HTERT RPE-1 (cell line): ENCODE data around the gene REC8.

Experiments used
- in situ Hi-C: fragments of 300-500 bp; cut with MboI; formaldehyde crosslinking; loops from 4 replicates; pipeline ENCODE4 v1.14.3; 2020; ENCODE audit warnings: low sequenced_read_pairs

REC8 gene

GRCh38 chr14:24137529-24138395, 34.1 kb upstream of the REC8 start:
- in situ Hi-C loops = no loop called here

GRCh38 chr14:24138396-24139271, 33.2 kb upstream of the REC8 start:
- in situ Hi-C loops = no loop called here

GRCh38 chr14:24139272-24139934, 32.5 kb upstream of the REC8 start:
- in situ Hi-C loops = no loop called here

GRCh38 chr14:24141097-24141880, 30.6 kb upstream of the REC8 start, which contains the start of gene EMC9:
Gene EMC9 (minus strand): TSS chr14:24141591. CDS start chr14:24141304, 287 bp downstream.
- in situ Hi-C loops = no loop called here

DNA sequence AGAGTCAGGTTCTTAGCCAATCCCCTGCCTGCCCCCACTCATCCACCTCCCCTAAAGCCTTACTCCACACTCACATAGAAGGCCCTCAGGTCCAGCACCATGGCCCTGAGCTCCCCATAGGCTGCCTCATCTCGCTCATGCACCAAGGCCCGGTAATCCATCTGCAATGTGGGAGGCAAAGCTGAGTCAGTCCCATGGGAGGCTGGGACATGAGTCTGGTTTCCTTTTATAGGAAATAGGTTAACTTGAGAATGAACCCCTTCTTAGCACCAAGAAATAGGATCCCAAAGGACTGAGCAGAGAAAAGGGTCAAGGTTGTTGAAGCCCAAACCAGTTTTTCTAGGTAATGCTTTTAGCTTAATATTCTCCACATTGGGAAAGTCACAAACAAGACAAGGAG, 28.4 kb upstream of the REC8 start:
- in situ Hi-C loops = no loop called here

GRCh38 chr14:24144451-24144850, 27.4 kb upstream of the REC8 start:
- in situ Hi-C loops = no loop called here

- in situ Hi-C loops = no loop called here
Measured at GRCh38 chr14:24145219-24145618, 26.7 kb upstream of the REC8 start.

GRCh38 chr14:24145690-24146452, 26.0 kb upstream of the REC8 start:
- in situ Hi-C loops = no loop called here

DNA sequence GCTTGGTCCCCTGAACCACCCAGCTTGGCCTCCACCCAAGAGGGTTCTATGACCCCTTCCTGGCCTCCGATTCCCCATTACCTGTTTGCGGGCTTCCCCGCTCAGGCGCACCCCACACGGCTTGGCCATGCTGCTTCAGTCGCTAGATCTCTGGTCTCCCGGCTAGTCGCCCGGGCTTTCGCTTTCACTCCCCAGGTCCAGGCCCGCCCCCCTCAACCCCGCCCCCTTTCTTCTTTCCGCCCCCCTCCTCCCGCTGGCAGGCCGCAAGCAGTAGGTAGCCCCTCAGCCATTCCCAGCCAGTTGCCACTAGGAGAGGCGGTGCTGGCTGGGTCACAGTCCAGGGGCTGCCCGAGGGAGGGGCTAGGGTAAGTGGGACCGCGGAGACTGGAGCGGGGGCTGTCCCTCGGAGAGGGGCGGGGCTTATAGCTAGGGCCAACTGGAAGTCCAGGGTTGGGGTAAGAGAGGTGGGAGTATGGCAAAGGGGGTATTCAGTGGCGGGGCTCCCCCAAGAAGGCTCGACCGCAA, 25.4 kb upstream of the REC8 start, which contains the start of gene PSME2:
Gene PSME2 (minus strand): TSS at position 158 of the 525 bp plus-strand sequence. CDS start 29 bp downstream, at position 129.
- in situ Hi-C loops = no loop called here

DNA sequence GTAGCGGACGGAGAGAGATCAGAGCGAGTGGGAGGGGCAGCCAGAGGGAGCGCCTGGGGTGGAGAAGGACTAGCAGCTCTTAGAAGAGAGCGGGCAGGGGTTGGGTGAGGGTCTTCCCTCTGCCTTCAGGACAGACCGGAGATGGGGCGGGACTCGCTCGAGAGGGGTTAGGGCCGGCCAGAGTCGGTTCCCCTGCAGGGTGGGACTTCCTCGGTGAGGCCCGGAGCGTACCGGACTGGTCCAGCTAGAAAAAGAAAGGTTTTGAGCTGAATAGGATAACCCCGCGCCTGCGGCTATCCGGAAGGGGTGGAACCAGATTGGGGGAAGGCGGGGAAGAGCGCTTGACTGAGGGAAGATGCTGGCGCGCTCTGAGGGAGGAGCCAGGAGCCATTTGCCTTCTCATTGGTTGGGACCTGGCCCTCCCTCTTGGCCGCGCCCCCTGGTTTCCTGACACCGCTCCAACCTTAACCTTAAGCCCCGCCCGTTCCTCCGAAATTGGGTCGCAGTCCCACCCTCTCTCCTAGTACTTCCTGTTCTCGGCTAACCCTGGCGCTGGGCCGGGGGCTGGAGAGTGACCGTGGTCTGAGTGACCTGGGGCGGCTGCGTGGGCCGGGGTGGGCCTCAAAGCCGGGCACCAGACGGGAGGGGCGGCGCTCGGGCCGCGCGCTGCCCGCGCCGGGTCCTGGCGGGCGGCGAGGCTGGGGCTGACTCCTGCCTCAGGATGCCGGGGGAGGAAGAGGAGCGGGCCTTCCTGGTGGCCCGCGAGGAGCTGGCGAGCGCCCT, 24.7 kb upstream of the REC8 start, which contains the start of gene RNF31:
Gene RNF31 (plus strand): TSS at position 521 of the 783 bp plus-strand sequence. CDS start 201 bp downstream, at position 722.
- in situ Hi-C loops = no loop called here

- in situ Hi-C loops = no loop called here
Measured at GRCh38 chr14:24147761-24148428, 24.0 kb upstream of the REC8 start.

DNA sequence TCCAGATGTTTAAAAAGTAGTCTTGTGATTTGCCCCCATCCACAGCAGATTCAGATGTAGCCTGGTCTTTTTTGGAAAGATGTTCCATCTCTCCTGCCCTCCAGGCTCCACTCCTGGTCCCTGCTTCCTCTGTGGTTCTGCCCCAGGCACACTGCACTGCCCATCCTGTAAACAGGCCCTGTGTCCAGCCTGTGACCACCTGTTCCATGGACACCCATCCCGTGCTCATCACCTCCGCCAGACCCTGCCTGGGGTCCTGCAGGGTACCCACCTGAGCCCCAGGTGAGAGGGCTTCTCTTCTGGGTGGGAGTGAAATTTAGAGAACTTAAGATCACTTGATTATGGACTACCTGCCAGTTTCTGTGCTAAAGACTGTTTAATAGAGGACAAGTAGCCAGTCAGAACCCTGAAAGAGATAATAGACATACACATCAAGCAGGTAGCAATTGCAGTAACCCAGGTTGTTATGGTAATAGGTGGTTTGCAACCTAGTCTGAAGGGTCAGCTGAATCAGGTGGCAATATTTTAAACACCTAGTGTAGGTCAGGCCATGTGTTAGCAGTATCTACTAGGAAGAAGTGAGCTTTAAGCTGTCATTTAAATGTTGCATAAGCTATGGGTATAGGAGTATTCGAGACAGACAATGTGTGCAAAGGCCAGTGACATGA, 22.4 kb upstream of the REC8 start:
- in situ Hi-C loops = no loop called here

DNA sequence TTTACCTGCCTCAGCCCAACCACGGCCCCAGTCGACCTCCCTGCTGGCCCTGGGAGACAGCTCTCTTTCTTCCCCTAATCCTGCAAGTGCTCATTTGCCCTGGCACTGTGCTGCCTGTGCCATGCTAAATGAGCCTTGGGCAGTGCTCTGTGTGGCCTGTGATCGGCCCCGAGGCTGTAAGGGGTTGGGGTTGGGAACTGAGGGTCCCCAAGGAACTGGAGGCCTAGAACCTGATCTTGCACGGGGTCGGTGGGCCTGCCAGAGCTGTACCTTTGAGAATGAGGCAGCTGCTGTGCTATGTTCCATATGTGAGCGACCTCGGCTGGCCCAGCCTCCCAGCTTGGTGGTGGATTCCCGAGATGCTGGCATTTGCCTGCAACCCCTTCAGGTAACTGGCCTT, 21.8 kb upstream of the REC8 start:
- in situ Hi-C loops = no loop called here

DNA sequence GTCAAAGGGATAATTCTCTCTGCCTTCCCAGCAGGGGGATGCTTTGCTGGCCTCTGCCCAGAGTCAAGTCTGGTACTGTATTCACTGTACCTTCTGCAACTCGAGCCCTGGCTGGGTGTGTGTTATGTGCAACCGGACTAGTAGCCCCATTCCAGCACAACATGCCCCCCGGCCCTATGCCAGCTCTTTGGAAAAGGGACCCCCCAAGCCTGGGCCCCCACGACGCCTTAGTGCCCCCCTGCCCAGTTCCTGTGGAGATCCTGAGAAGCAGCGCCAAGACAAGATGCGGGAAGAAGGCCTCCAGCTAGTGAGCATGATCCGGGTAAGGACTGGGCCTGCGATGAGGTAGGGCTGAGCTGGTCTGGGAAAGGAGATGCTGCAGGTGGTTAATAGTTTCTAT, 21.3 kb upstream of the REC8 start:
- in situ Hi-C loops = no loop called here

DNA sequence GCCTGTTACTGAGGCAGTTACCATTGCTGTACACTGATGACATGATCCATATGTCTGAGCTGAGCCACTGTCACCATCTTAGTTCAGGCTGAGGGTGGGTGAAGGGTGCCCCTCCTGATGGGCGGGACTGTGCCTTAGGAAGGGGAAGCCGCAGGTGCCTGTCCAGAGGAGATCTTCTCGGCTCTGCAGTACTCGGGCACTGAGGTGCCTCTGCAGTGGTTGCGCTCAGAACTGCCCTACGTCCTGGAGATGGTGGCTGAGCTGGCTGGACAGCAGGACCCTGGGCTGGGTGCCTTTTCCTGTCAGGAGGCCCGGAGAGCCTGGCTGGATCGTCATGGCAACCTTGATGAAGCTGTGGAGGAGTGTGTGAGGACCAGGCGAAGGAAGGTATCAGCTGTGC, 20.9 kb upstream of the REC8 start:
- in situ Hi-C loops = no loop called here

GRCh38 chr14:24151404-24152080, 20.3 kb upstream of the REC8 start:
- in situ Hi-C loops = no loop called here

GRCh38 chr14:24155100-24155499, 16.8 kb upstream of the REC8 start:
- in situ Hi-C loops = no loop called here
